ENCODE data around the gene RCC2.
A peak's percentile ranks its signal among the peaks of the same experiment; 100 is the strongest.

Gene RCC2

DNA sequence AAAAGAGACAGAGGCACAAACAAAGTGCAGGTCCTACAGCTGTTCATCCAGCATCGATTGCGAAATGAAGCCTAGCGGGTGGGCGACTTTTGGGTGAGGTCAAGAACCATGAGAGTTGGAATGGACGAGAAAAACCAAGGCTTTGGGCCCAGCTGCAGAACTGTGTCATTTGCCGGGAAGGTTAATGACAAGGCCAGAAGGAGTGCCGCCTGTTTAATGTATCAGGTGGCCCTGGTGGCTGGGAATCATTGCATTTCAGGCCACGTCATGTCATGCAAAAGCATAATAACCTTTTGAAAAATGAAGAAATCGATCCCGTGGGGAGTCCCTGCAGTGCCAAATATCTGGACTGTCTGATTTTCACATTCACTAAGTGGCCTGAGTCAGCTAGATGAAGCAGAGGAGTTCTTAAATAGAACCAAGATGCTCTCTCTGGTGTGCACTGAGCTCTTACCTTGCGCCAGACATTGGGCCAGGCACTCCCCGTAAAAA, 8.1 kb upstream of the RCC2 start:
- TF ChIP-seq CTCF (IDR thresholded peaks at IDR 0.05; ENCODE audit: insufficient read depth, low read length, missing control alignments) = no peak
- DNase-seq (ENCODE audit: low read depth, low spot score) = no peak
- ChIA-PET POLR2A (no interaction called here), CTCF (no interaction called here)
- H3K4me3 ChIP-seq (ENCODE audit: low read depth, low read length) = no peak overlapping the region

DNA sequence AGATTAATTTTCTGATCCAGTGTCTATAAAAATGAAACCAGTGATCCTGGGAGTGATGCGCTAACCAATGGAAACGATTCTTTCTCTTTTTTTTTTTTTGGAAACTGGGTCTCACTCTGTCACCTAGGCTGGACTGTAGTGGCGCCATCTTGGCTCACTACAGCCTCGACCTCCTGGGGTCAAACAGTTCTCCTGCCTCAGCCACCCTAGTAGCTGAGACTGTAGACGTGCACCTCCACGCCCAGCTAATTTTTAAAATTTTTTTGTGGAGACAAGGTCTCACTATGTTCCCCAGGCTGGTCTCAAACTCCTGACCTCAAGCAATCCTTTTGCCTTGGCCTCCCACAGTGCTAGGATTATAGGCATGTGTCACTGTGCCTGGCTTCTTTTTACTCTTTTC, 3.4 kb upstream of the RCC2 start:
- no peak for TF ChIP-seq CTCF (IDR thresholded peaks at IDR 0.05; ENCODE audit: insufficient read depth, low read length, missing control alignments)
- no peak overlapping the region for H3K4me3 ChIP-seq (ENCODE audit: low read depth, low read length)
- POLR2A ChIA-PET = no interaction called here
- no peak for DNase-seq (ENCODE audit: low read depth, low spot score)
- CTCF ChIA-PET = interaction anchor here (0.6 to 1.6 kb wide), 5 partner anchors 10 to 36 kb away, joined by 3 to 8 read pairs (median 3); no protein-coding TSS in a partner anchor

DNA sequence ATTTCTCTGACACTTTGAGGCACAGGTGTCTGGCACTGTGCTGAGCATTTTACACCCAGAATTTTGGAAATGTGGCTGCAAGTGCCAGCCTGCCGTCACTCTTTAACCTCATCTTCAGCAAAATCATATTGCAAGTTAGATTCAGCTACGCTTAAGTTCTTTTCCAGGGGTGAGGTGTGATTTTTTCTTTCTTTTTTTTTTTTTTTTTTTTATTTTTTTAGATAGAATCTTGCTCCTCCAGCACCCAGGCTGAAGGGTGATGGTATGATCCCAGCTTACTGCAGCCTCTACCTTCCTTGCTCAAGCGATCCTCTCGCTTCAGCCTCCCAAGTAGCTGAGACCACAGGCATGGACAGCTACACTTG, 2.5 kb upstream of the RCC2 start:
- no peak for DNase-seq (ENCODE audit: low read depth, low spot score)
- no peak for TF ChIP-seq CTCF (IDR thresholded peaks at IDR 0.05; ENCODE audit: insufficient read depth, low read length, missing control alignments)
- H3K4me3 ChIP-seq (ENCODE audit: low read depth, low read length) = no peak overlapping the region
- CTCF ChIA-PET = interaction anchor here (1.2 to 1.6 kb wide), 3 partner anchors 10 to 165 kb away, joined by 3 to 8 read pairs (median 6); no protein-coding TSS in a partner anchor
- POLR2A ChIA-PET = interaction anchor here (0.7 kb wide), 1 partner anchor 1525 kb away, joined by 4 read pairs; no protein-coding TSS in a partner anchor

GRCh38 chr1:17441265-17441992, 2.0 kb upstream of the RCC2 start:
- no peak overlapping the region for H3K4me3 ChIP-seq (ENCODE audit: low read depth, low read length)
- DNase-seq (ENCODE audit: low read depth, low spot score) = no peak
- no peak for TF ChIP-seq CTCF (IDR thresholded peaks at IDR 0.05; ENCODE audit: insufficient read depth, low read length, missing control alignments)
- ChIA-PET POLR2A (interaction anchor here (0.7 kb wide), 1 partner anchor 1525 kb away, joined by 4 read pairs; no protein-coding TSS in a partner anchor), CTCF (interaction anchor here (1.2 to 3.1 kb wide), 3 partner anchors 10 to 380 kb away, joined by 3 to 12 read pairs (median 6); no protein-coding TSS in a partner anchor)

DNA sequence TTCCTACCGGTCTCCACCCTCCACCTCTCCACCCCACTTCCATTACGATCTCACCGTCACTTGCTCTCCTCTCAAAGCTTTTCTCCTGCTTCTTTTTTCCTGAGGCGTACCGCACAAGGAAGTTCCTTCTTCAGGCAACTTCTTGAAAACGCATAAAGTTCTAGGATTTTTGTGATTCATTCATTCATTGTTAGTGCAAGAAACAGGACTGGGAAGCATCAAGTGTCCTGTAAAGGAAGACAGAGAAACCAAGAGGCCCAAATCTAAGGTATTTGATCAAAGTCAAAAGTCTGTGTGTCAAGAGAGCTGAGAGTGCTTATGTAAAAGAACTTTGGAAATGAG, 1.3 kb upstream of the RCC2 start:
- DNase-seq (ENCODE audit: low read depth, low spot score) = no peak
- H3K4me3 ChIP-seq (ENCODE audit: low read depth, low read length) = peak overlapping the region; percentile 64; the same call in 1 of the 2 replicates
- POLR2A ChIA-PET = no interaction called here
- CTCF ChIA-PET = interaction anchor here (0.8 to 3.1 kb wide), 8 partner anchors 10 to 380 kb away, joined by 3 to 12 read pairs (median 6); no protein-coding TSS in a partner anchor
- TF ChIP-seq CTCF (IDR thresholded peaks at IDR 0.05; ENCODE audit: insufficient read depth, low read length, missing control alignments) = no peak

DNA sequence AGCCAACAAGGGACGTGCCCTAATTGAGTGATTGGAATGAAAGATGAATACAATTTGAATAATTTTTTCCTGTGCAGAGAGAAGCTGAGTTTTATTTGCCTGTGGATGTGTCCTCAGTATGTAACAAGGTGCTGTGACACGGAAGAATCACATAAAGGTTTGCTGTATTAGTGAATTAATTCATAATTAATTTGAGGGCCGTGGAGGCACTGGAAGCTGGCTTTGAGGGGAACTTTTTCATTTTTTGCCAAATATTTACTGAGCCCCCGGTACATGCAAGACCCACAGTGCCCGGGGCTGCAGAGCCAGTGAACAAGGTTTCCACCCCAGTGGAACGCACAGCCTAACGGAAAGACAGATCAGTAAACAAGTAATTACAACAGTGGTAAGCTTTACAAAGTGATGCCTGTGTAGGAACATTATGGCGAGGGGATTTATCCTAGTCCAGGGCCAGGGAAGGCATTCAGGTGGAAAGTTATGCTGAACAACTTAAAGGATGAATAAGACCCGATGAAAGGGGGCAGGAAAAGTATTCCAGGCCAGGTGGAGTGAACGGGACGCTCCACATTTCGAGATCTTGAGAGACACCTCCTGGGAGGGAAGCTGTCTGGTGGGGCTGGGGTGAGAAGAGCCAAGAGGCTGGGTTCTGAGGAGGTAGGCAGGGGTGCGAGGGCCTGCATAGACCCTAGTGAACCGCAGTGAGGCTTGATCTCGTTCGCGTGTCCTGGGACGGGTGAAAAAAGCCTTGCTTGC, 773 bp upstream of the RCC2 start:
- no peak for TF ChIP-seq CTCF (IDR thresholded peaks at IDR 0.05; ENCODE audit: insufficient read depth, low read length, missing control alignments)
- H3K4me3 ChIP-seq (ENCODE audit: low read depth, low read length) = peak overlapping the region; percentile 64
- POLR2A ChIA-PET = interaction anchor here (1.0 kb wide), 1 partner anchor 9 kb away, joined by 3 read pairs; no protein-coding TSS in a partner anchor
- CTCF ChIA-PET = interaction anchor here (0.7 to 3.1 kb wide), 17 partner anchors 9 to 379 kb away, joined by 3 to 12 read pairs (median 3); no protein-coding TSS in a partner anchor
- no peak for DNase-seq (ENCODE audit: low read depth, low spot score)
